ENCODE data around the gene GZF1.

- TF ChIP-seq CTCF (IDR thresholded peaks at IDR 0.05) (no peak), POLR2A (IDR thresholded peaks at IDR 0.05) (no peak)
Observed at GRCh38 chr20:23314699-23315098, 47.3 kb upstream of the GZF1 start.

Measured in ovary (tissue), 3 donors.